GM10248 (cell line): ENCODE results near the gene ENAH.

Experiments used
- CTCF ChIA-PET: fragments of 300-600 bp; sonication (Branson Sonifier 250); formaldehyde crosslinking; extraction: SDS; loops from one replicate; lab custom pipeline; 2021; ENCODE audit warnings: antibody characterized with exemption; lab: Yijun Ruan, JAX
- POLR2A ChIA-PET: fragments of 350-650 bp; sonication (Branson Sonifier 250); formaldehyde crosslinking; extraction: SDS; loops from one replicate; lab custom pipeline; 2020; ENCODE audit warnings: antibody characterized with exemption; lab: Yijun Ruan, JAX
- DNase-seq: peaks from one replicate; pipeline ENCODE4 v3.0.0; 2012; ENCODE audit errors: extremely low spot score
- TF ChIP-seq, protein P1 (sequence below): IDR thresholded peaks from 2 replicates; pipeline ENCODE4 v1.5.1; 2012; ENCODE audit warnings: mild to moderate bottlenecking, low read depth; ENCODE audit errors: extremely low read depth, missing control alignments, control extremely low read depth

Gene ENAH

DNA sequence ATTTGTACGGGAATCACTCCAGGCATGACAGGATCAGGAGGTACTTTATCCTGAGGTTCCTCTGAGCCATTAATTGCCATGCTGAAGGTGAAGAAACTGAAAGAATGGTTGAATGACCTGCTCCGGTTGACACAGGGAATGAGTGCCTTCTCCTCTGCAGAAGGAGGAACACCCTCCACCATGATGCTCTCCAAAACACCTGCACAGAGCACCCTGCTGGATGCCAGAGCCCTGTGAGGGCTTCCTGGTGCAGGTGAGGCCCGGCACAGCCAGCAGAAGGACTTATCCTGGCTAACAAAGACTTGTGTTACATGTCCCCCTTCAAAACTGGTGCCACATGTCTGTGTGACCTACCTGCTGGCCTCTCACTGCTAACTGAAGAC is 210.8 kb downstream of the ENAH start:
- POLR2A ChIA-PET = interaction anchor here (0.7 kb wide), 1 partner anchor 545 kb away, joined by 3 read pairs; no protein-coding TSS in a partner anchor
- DNase-seq = no peak

DNA sequence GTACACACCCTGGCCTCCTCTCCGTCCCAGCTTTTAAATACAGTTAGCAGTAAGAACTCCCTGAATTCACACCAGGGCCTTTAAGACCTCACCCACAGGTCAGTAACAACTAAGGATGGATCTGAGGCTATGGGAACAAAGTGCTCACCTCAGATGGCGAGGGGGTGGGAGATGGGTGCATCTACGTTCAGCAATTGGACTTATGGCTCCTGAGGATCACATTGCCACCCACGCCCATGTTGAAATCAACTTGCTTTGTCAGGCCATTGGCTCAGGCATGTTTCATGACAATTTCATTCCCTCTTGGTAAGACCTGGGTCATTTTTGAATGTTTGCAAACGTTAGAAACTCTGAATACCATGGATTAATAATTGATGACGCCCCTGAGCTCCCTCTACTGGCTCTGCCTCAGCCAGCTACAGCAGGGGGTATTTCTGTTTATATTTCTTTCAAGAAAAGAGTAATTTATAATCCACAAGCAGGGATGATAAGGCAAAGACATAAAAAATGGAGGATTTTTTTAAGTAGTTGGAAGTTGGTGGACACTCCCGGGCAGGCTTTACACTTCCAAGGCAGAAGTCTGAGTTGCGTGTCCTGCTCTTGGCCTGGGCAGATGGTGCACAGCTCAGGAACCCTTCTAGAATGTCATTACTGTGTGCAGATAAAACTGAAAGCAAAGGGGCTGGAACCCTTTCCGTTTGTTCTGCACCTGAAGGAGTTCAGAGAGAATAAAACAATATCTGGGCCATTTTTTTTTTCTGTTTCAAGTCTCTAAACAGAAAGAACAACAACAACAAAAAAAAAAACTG is 211.4 kb downstream of the ENAH start:
- TF ChIP-seq, protein P1, sequence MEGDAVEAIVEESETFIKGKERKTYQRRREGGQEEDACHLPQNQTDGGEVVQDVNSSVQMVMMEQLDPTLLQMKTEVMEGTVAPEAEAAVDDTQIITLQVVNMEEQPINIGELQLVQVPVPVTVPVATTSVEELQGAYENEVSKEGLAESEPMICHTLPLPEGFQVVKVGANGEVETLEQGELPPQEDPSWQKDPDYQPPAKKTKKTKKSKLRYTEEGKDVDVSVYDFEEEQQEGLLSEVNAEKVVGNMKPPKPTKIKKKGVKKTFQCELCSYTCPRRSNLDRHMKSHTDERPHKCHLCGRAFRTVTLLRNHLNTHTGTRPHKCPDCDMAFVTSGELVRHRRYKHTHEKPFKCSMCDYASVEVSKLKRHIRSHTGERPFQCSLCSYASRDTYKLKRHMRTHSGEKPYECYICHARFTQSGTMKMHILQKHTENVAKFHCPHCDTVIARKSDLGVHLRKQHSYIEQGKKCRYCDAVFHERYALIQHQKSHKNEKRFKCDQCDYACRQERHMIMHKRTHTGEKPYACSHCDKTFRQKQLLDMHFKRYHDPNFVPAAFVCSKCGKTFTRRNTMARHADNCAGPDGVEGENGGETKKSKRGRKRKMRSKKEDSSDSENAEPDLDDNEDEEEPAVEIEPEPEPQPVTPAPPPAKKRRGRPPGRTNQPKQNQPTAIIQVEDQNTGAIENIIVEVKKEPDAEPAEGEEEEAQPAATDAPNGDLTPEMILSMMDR = peak; percentile 29
- POLR2A ChIA-PET = interaction anchor here (0.7 kb wide), 1 partner anchor 546 kb away, joined by 3 read pairs; no protein-coding TSS in a partner anchor
- CTCF ChIA-PET = interaction anchor here (1.2 to 2.6 kb wide), 8 partner anchors 11 to 545 kb away, joined by 3 to 30 read pairs (median 6); partner anchors contain the start of gene LBR
- no peak for DNase-seq

More for the DNA sequence above, 210.8 kb downstream of the ENAH start:
- TF ChIP-seq, protein P1 = no peak
- CTCF ChIA-PET = interaction anchor here (1.3 to 2.6 kb wide), 4 partner anchors 11 to 18 kb away, joined by 4 to 30 read pairs (median 8); partner anchors contain the start of gene LBR

DNA sequence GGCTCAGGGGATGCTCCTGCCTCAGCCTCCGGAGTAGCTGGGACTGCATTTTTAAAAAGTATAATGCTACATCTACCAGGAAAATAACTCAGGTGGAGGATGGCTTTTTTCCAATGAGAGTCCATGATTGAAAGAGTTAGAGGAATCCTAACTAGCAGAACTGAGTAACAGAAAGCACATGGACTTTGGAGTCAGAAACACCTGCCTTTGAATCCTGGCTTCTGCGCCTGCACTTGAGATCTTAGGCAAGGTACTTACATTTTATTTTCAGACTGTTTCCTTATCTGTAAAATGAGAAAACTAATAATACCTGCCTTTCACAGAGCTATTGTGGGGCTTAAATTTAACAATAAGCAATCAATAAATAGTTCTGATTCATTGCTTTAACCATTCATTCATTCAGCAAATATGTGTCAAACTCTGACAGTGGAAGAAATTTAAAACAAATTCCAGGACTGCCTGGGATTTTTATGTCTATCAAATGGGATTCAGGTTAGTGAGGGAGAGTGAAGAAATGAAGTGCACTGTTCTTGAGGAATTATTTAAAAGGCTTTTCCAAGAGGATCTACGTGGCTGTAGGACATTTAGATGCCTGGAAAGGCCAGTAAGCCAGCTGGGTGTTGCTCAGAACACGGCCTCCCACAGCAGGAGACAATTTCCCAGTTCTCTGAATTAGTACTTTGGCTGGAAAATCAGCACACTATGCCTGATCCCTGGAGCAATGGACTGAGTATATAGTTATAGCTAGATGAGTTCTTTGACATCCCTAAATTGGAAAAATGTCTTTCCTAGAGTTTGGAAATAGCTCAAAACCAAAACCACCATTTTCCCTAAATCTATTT is 212.3 kb downstream of the ENAH start:
- no peak for DNase-seq

DNA sequence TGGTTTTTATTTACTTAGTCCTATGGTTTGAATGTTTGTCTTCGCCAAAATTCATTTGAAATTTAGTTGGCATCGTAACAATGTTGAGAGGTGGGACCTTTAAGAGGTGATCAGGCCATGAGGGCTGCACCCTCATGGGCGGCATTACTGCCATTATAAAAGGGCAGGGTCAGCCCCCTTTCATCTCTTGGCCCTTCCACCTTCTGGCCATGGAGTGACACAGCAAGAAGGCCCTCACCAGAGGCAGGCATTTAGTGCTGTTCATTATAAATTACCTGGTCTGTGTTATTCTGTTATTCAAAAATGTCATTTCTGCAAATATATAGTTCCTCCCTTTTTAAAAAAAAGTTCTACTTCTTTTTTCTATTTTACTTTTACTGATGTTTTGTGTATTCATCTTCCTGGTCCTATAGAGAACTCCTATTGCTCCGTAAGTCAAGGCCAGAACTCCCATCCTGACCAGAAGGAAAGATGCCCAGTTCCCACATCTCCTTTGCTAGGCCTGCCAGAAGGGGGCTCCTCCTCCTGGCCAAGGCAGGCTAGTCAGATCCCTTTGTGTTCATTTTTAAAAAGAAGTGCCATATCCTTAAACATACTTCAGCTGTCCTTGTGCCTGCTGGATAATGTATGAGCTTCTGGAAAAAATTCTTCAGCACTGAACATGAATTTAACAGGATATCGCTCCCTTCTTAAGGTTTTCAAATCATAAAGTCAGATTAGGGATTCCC is 215.0 kb downstream of the ENAH start:
- ChIA-PET CTCF (no interaction called here), POLR2A (no interaction called here)
- no peak for DNase-seq
- TF ChIP-seq, protein P1 = peak; percentile 25

More for the DNA sequence above, 212.3 kb downstream of the ENAH start:
- TF ChIP-seq, protein P1 = no peak
- ChIA-PET POLR2A (interaction anchor here (0.8 kb wide), 1 partner anchor 13 kb away, joined by 7 read pairs; the partner anchor contains the start of gene LBR), CTCF (interaction anchor here (1.2 to 2.6 kb wide), 9 partner anchors 10 to 546 kb away, joined by 3 to 30 read pairs (median 6); partner anchors contain the start of gene LBR)
